Measurements from ENCODE around the gene KLHDC9.

The KLHDC9 gene

GRCh38 chr1:161070761-161071160 lies 27.4 kb upstream of the KLHDC9 start:
- Mint-ChIP-seq H3K27ac (peak overlapping the region; percentile 94), H3K27me3 (no peaks in the 10 kb centered on the region), H3K9me3 (no peaks in the 10 kb centered on the region), H3K4me1 (peaks cover 40% of the 10 kb centered on the region), H3K4me3 (no peak overlapping the region), H3K36me3 (peaks cover 31% of the 10 kb centered on the region)
- ATAC-seq = no peak

- Mint-ChIP-seq H3K27ac (peak overlapping the region; percentile 94), H3K4me3 (no peak overlapping the region), H3K36me3 (peaks cover 25% of the 10 kb centered on the region), H3K27me3 (no peaks in the 10 kb centered on the region), H3K9me3 (no peaks in the 10 kb centered on the region), H3K4me1 (peaks cover 29% of the 10 kb centered on the region)
- no peak for ATAC-seq
These were observed 26.2 kb upstream of the KLHDC9 start for GRCh38 chr1:161071886-161072371.

- Mint-ChIP-seq H3K27ac (no peak overlapping the region), H3K36me3 (peaks cover 17% of the 10 kb centered on the region), H3K4me1 (peaks cover 19% of the 10 kb centered on the region), H3K9me3 (no peaks in the 10 kb centered on the region), H3K27me3 (no peaks in the 10 kb centered on the region), H3K4me3 (no peak overlapping the region)
- no peak for ATAC-seq
These were observed 25.3 kb upstream of the KLHDC9 start for GRCh38 chr1:161072751-161073449.

- no peak overlapping the region for H3K4me3 Mint-ChIP-seq
- no peaks in the 10 kb centered on the region for H3K9me3 Mint-ChIP-seq
- H3K27me3 Mint-ChIP-seq = no peaks in the 10 kb centered on the region
- no peak overlapping the region for H3K27ac Mint-ChIP-seq
- H3K36me3 Mint-ChIP-seq = peaks cover 12% of the 10 kb centered on the region
- no peak for ATAC-seq
- peaks cover 12% of the 10 kb centered on the region for H3K4me1 Mint-ChIP-seq
These were observed 24.6 kb upstream of the KLHDC9 start for GRCh38 chr1:161073474-161074121.

GRCh38 chr1:161074676-161075368 lies 23.3 kb upstream of the KLHDC9 start:
- no peaks in the 10 kb centered on the region for H3K36me3 Mint-ChIP-seq
- H3K27me3 Mint-ChIP-seq = no peaks in the 10 kb centered on the region
- H3K4me3 Mint-ChIP-seq = no peak overlapping the region
- peaks cover 12% of the 10 kb centered on the region for H3K4me1 Mint-ChIP-seq
- H3K9me3 Mint-ChIP-seq = no peaks in the 10 kb centered on the region
- no peak for ATAC-seq
- no peak overlapping the region for H3K27ac Mint-ChIP-seq

GRCh38 chr1:161076410-161076809 lies 21.8 kb upstream of the KLHDC9 start:
- no peak for ATAC-seq
- H3K36me3 Mint-ChIP-seq = no peaks in the 10 kb centered on the region
- H3K9me3 Mint-ChIP-seq = no peaks in the 10 kb centered on the region
- no peaks in the 10 kb centered on the region for H3K27me3 Mint-ChIP-seq
- peaks cover 8% of the 10 kb centered on the region for H3K4me1 Mint-ChIP-seq
- no peak overlapping the region for H3K27ac Mint-ChIP-seq
- no peak overlapping the region for H3K4me3 Mint-ChIP-seq

GRCh38 chr1:161077426-161077825 lies 20.7 kb upstream of the KLHDC9 start:
- Mint-ChIP-seq H3K27me3 (no peaks in the 10 kb centered on the region), H3K27ac (no peak overlapping the region), H3K9me3 (no peaks in the 10 kb centered on the region), H3K36me3 (no peaks in the 10 kb centered on the region), H3K4me3 (no peak overlapping the region), H3K4me1 (no peaks in the 10 kb centered on the region)
- no peak for ATAC-seq

GRCh38 chr1:161079436-161080110 lies 18.6 kb upstream of the KLHDC9 start:
- peak overlapping the region; percentile 44 for H3K4me3 Mint-ChIP-seq
- H3K4me1 Mint-ChIP-seq = no peaks in the 10 kb centered on the region
- H3K27ac Mint-ChIP-seq = no peak overlapping the region
- ATAC-seq = no peak
- no peaks in the 10 kb centered on the region for H3K36me3 Mint-ChIP-seq
- H3K27me3 Mint-ChIP-seq = no peaks in the 10 kb centered on the region
- H3K9me3 Mint-ChIP-seq = no peaks in the 10 kb centered on the region

- Mint-ChIP-seq H3K27me3 (peaks cover 2% of the 10 kb centered on the region), H3K4me3 (no peak overlapping the region), H3K9me3 (no peaks in the 10 kb centered on the region), H3K36me3 (no peaks in the 10 kb centered on the region), H3K27ac (no peak overlapping the region), H3K4me1 (no peaks in the 10 kb centered on the region)
- no peak for ATAC-seq
These were observed 17.4 kb upstream of the KLHDC9 start for GRCh38 chr1:161080441-161081405.

- Mint-ChIP-seq H3K27me3 (peaks cover 10% of the 10 kb centered on the region), H3K36me3 (no peaks in the 10 kb centered on the region), H3K27ac (no peak overlapping the region), H3K4me3 (no peak overlapping the region), H3K9me3 (no peaks in the 10 kb centered on the region), H3K4me1 (no peaks in the 10 kb centered on the region)
- no peak for ATAC-seq
These were observed 16.6 kb upstream of the KLHDC9 start for GRCh38 chr1:161081519-161081918.

GRCh38 chr1:161082483-161082882 lies 15.7 kb upstream of the KLHDC9 start:
- H3K9me3 Mint-ChIP-seq = no peaks in the 10 kb centered on the region
- H3K27me3 Mint-ChIP-seq = peaks cover 10% of the 10 kb centered on the region
- no peaks in the 10 kb centered on the region for H3K4me1 Mint-ChIP-seq
- no peaks in the 10 kb centered on the region for H3K36me3 Mint-ChIP-seq
- ATAC-seq = no peak
- no peak overlapping the region for H3K4me3 Mint-ChIP-seq
- no peak overlapping the region for H3K27ac Mint-ChIP-seq

- no peak for ATAC-seq
- Mint-ChIP-seq H3K9me3 (no peaks in the 10 kb centered on the region), H3K36me3 (no peaks in the 10 kb centered on the region), H3K4me3 (no peak overlapping the region), H3K4me1 (no peaks in the 10 kb centered on the region), H3K27ac (no peak overlapping the region), H3K27me3 (peaks cover 10% of the 10 kb centered on the region)
These were observed 15.0 kb upstream of the KLHDC9 start for GRCh38 chr1:161082996-161083747.

- Mint-ChIP-seq H3K27me3 (peaks cover 10% of the 10 kb centered on the region), H3K27ac (no peak overlapping the region), H3K4me1 (no peaks in the 10 kb centered on the region), H3K9me3 (no peaks in the 10 kb centered on the region), H3K36me3 (no peaks in the 10 kb centered on the region), H3K4me3 (no peak overlapping the region)
- ATAC-seq = no peak
These were observed 14.2 kb upstream of the KLHDC9 start for GRCh38 chr1:161083748-161084596.

Measured in stimulated activated memory B cell treated with anti-CD40 and anti-IgM and Interleukin-4, amounts not matched to agents 10 μg/mL and 1 μg/mL and 100 μg/mL, for 72 hours (primary cell).